Osteoblast (primary cell): Measurements from ENCODE around the gene HOXC13. TPM values are rescaled to one million over a fixed set of nuclear protein-coding genes. Genes with fewer than 3 reads are reported as not detected.

Experiments used
- DNase-seq: peaks from one replicate; pipeline ENCODE4 v3.0.0; 2011; ENCODE audit warnings: low spot score, mixed read lengths; ENCODE audit not compliant: insufficient read length; ENCODE audit errors: missing footprints
- H2AFZ ChIP-seq: 2 replicates; pipeline ENCODE4 v1.6.0; 2011; ENCODE audit warnings: mild to moderate bottlenecking, low read length
- H3K27ac ChIP-seq: 2 replicates; pipeline ENCODE4 v1.5.1; 2011; ENCODE audit warnings: mild to moderate bottlenecking, low read depth, low read length, moderate library complexity
- H3K27me3 ChIP-seq: 2 replicates; pipeline ENCODE4 v1.6.0; 2012; ENCODE audit warnings: mild to moderate bottlenecking, control low read depth, inconsistent platforms, low read length, moderate library complexity; ENCODE audit not compliant: insufficient read depth
- H3K36me3 ChIP-seq: 2 replicates; pipeline ENCODE4 v1.5.1; 2011; ENCODE audit warnings: mild to moderate bottlenecking, low read length, control low read depth, moderate library complexity; ENCODE audit not compliant: insufficient read depth
- H3K4me1 ChIP-seq: 2 replicates; pipeline ENCODE4 v1.5.1; 2011; ENCODE audit warnings: mild to moderate bottlenecking, low read length, control low read depth, moderate library complexity; ENCODE audit not compliant: insufficient read depth
- H3K4me2 ChIP-seq: 2 replicates; pipeline ENCODE4 v1.6.0; 2011; ENCODE audit warnings: mild to moderate bottlenecking, low read length; ENCODE audit not compliant: insufficient read depth
- H3K4me3 ChIP-seq: fragments of 200-600 bp; sonication (generic); 3 replicates; pipeline ENCODE4 v1.5.1; 2012; ENCODE audit warnings: mild to moderate bottlenecking, low read length, inconsistent platforms; ENCODE audit not compliant: insufficient read depth
- H3K79me2 ChIP-seq: 2 replicates; pipeline ENCODE4 v1.6.0; 2012; ENCODE audit warnings: mild to moderate bottlenecking, low read length, control low read depth, inconsistent platforms; ENCODE audit not compliant: insufficient read depth
- H3K9me3 ChIP-seq: 2 replicates; pipeline ENCODE4 v1.5.1; 2011; ENCODE audit warnings: low read depth, low read length, control low read depth
- H4K20me1 ChIP-seq: 2 replicates; pipeline ENCODE4 v1.6.0; 2012; ENCODE audit warnings: mild to moderate bottlenecking, low read length, control low read depth; ENCODE audit not compliant: insufficient read depth
- total RNA-seq: library from RNA; depleted of rRNA; stranded (reverse); fragments of >200 nt; gene quantifications from 2 replicates; pipeline ENCODE4 v1.2.3, GENCODE V29; 2012
- TF ChIP-seq, protein P1 (sequence below): IDR thresholded peaks from 2 replicates; pipeline ENCODE4 v1.5.1; 2011; ENCODE audit warnings: mild to moderate bottlenecking, low read depth, low read length, moderate library complexity; ENCODE audit errors: extremely low read depth

Gene HOXC13
- total RNA-seq, 1 donor: not detected

DNA sequence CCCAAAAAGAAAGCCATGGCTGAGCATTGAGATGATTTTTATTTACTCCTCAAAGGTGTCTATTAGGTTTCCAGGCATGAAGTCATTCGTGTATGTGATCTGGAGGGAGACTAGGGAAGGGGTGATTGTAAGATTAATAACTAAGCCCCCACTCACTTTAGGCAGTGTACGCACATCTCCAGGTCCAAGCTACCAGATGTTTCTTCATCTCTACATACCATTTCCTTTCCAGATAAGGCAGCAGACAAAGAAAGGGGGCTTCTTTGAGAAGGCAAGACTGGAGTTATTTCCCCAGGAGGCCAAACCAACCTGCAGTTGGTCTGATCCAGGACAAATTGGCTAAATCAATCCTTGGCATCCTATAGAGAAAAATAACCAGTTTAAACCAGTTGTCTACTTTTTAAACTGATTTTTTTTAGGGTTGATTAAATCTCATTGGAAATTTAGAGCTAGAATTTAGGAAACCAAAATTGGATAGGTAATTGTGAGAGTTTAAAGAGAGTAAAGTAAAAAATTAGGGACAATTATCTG, 3.9 kb downstream of the HOXC13 start:
- TF ChIP-seq, protein P1, sequence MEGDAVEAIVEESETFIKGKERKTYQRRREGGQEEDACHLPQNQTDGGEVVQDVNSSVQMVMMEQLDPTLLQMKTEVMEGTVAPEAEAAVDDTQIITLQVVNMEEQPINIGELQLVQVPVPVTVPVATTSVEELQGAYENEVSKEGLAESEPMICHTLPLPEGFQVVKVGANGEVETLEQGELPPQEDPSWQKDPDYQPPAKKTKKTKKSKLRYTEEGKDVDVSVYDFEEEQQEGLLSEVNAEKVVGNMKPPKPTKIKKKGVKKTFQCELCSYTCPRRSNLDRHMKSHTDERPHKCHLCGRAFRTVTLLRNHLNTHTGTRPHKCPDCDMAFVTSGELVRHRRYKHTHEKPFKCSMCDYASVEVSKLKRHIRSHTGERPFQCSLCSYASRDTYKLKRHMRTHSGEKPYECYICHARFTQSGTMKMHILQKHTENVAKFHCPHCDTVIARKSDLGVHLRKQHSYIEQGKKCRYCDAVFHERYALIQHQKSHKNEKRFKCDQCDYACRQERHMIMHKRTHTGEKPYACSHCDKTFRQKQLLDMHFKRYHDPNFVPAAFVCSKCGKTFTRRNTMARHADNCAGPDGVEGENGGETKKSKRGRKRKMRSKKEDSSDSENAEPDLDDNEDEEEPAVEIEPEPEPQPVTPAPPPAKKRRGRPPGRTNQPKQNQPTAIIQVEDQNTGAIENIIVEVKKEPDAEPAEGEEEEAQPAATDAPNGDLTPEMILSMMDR: no peak
- Histone ChIP-seq H3K27me3 (peaks cover 99% of the 10 kb centered on the region), H3K27ac (no peak overlapping the region), H3K36me3 (no peaks in the 10 kb centered on the region), H4K20me1 (peaks cover 2% of the 10 kb centered on the region), H3K4me3 (no peak overlapping the region), H3K4me1 (no peaks in the 10 kb centered on the region), H3K79me2 (no peaks in the 10 kb centered on the region), H2AFZ (no peak overlapping the region), H3K9me3 (no peaks in the 10 kb centered on the region), H3K4me2 (no peak overlapping the region)
- DNase-seq: no peak

DNA sequence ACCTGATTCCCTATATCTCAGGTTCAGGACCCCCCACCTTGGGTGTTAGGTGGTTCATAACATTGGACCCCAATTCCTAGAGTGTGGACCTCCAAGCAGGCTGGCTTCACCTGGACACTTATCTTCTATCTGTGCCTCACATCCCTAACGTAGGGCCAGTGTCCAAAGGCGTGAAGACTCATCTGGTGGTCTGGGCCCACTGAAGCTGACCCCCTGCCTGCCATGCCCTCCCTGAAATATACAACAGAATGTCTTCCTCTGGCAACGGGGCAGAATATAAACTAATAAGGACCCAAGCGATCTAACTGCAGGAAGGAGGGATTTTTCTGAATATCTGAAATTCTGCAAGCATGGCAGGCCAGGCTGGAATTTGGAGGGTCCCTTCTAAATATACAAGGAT, 5.6 kb downstream of the HOXC13 start:
- no peak overlapping the region for H2AFZ ChIP-seq
- H3K27ac ChIP-seq: no peak overlapping the region

DNA sequence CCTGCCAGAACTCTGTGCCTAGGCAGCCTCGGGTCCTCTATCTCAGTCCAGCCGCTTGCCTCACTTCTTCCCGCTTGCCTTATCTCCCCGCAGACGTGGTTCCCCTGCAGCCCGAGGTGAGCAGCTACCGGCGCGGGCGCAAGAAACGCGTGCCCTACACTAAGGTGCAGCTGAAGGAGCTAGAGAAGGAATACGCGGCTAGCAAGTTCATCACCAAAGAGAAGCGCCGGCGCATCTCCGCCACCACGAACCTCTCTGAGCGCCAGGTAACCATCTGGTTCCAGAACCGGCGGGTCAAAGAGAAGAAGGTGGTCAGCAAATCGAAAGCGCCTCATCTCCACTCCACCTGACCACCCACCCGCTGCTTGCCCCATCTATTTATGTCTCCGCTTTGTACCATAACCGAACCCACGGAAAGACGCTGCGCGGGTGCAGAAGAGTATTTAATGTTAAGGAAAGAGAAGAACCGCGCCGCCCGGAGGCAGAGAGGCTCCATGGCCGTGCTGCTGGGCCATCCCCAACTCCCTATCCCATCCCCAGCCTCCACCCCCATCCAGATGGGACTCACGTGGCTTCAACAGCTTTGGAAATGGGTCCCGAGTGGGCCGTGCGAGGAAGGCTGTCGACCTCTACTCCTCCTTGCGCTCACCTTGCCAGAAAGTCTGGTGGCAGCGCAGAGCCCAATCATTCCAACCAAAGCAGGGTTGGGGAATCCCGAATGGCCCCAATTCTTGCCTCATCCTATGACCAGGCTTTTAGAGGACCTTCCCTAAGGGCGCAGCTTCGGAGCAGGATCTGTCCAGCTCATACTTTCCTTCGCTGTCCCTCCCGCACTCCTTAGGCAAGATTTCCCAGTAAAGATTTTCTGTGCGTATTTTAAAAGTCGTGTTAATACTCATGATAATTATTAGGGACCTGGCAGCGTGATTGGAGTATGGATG, 6.5 kb downstream of the HOXC13 start:
- H3K27me3 ChIP-seq: peaks cover 95% of the 10 kb centered on the region
- H3K36me3 ChIP-seq: no peaks in the 10 kb centered on the region

More for the DNA sequence above, 5.6 kb downstream of the HOXC13 start:
- H3K36me3 ChIP-seq: no peaks in the 10 kb centered on the region
- no peaks in the 10 kb centered on the region for H3K4me1 ChIP-seq
- peaks cover 2% of the 10 kb centered on the region for H4K20me1 ChIP-seq
- peaks cover 95% of the 10 kb centered on the region for H3K27me3 ChIP-seq
- H3K4me2 ChIP-seq: no peak overlapping the region
- H3K79me2 ChIP-seq: no peaks in the 10 kb centered on the region
- no peaks in the 10 kb centered on the region for H3K9me3 ChIP-seq
- peak; percentile 76 for DNase-seq
- H3K4me3 ChIP-seq: no peak overlapping the region
- TF ChIP-seq, protein P1: no peak

More for the DNA sequence above, 6.5 kb downstream of the HOXC13 start:
- H3K4me2 ChIP-seq: no peak overlapping the region
- no peaks in the 10 kb centered on the region for H3K79me2 ChIP-seq
- H3K27ac ChIP-seq: no peak overlapping the region
- H3K4me1 ChIP-seq: no peaks in the 10 kb centered on the region
- no peak overlapping the region for H2AFZ ChIP-seq
- TF ChIP-seq, protein P1: no peak
- DNase-seq: peak; percentile 78
- H3K4me3 ChIP-seq: no peak overlapping the region
- H4K20me1 ChIP-seq: no peaks in the 10 kb centered on the region
- H3K9me3 ChIP-seq: no peaks in the 10 kb centered on the region
